ENCODE data around the gene FNIP2.

DNA sequence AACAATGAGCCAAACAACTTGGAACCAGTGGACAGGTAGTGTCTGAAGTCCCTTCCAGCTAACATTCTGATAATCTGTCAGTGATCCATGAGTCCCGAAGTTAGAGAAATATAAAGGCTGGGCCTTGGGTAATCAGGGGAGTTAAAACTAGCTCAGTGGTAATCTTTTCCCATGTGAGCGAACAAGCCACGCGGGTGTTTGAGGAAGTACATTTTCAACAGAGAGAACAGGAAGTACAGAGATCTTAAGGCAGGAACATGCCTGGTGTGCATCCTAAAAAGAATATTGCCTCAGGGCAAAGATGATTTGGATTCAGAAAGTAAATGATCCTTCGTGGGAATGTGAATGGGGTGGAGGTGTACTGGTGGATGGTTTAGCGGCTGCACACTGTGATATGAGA is 42.9 kb downstream of the FNIP2 start:
- TF ChIP-seq, protein P1, sequence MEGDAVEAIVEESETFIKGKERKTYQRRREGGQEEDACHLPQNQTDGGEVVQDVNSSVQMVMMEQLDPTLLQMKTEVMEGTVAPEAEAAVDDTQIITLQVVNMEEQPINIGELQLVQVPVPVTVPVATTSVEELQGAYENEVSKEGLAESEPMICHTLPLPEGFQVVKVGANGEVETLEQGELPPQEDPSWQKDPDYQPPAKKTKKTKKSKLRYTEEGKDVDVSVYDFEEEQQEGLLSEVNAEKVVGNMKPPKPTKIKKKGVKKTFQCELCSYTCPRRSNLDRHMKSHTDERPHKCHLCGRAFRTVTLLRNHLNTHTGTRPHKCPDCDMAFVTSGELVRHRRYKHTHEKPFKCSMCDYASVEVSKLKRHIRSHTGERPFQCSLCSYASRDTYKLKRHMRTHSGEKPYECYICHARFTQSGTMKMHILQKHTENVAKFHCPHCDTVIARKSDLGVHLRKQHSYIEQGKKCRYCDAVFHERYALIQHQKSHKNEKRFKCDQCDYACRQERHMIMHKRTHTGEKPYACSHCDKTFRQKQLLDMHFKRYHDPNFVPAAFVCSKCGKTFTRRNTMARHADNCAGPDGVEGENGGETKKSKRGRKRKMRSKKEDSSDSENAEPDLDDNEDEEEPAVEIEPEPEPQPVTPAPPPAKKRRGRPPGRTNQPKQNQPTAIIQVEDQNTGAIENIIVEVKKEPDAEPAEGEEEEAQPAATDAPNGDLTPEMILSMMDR (IDR thresholded peaks at IDR 0.05), result no peak
- TF ChIP-seq POLR2A (IDR thresholded peaks at IDR 0.05), result no peak

All from testis (tissue), 2 donors.